CD14-positive monocyte (primary cell): ENCODE measurements around the gene ADI1. TPM values are rescaled to one million over a fixed set of nuclear protein-coding genes. Genes with fewer than 3 reads are reported as not detected.

Experiments
- DNase-seq, 3 donors: peaks; one replicate each; pipeline ENCODE4 v3.0.0-alpha.2; 2011 to 2022
- H2AFZ ChIP-seq: 2 replicates; pipeline ENCODE4 v1.6.0; 2012; ENCODE audit warnings: mild to moderate bottlenecking, low read depth, low read length, inconsistent platforms; ENCODE audit not compliant: insufficient read depth, poor library complexity, severe bottlenecking
- H3K27ac ChIP-seq, 2 donors: 1 replicate in 1 of 2; 2 replicates in 1 of 2; pipeline ENCODE4 v1.5.1; 2012 to 2013; ENCODE audit warnings: low read length in 2 of 2, control low read depth in 1 of 2, inconsistent platforms in 1 of 2, low read depth in 1 of 2, mild to moderate bottlenecking in 1 of 2
- H3K27me3 ChIP-seq, 2 donors: one replicate each; pipeline versions ENCODE4 v1.6.0 to v1.6.1; 2011 to 2013; ENCODE audit warnings: low read length in 2 of 2; ENCODE audit not compliant: control insufficient read depth in 2 of 2, insufficient read depth in 2 of 2
- H3K36me3 ChIP-seq, 2 donors: replicated peaks in 1 of 2; 1 replicate in 1 of 2; 2 replicates in 1 of 2; pipeline versions ENCODE4 v1.5.1 to v1.6.1; 2012 to 2013; ENCODE audit warnings: low read length in 2 of 2, control low read depth in 1 of 2, inconsistent platforms in 1 of 2, mild to moderate bottlenecking in 1 of 2; ENCODE audit not compliant: insufficient read depth in 2 of 2, control insufficient read depth in 1 of 2
- H3K4me1 ChIP-seq, 2 donors: 1 replicate in 1 of 2; 2 replicates in 1 of 2; pipeline versions ENCODE4 v1.5.1 to v1.6.1; 2012 to 2013; ENCODE audit warnings: low read length in 2 of 2, control low read depth in 1 of 2, inconsistent platforms in 1 of 2, mild to moderate bottlenecking in 1 of 2, moderate library complexity in 1 of 2; ENCODE audit not compliant: insufficient read depth in 2 of 2, control insufficient read depth in 1 of 2
- H3K4me2 ChIP-seq: replicated peaks from 2 replicates; pipeline ENCODE3; 2012; ENCODE audit warnings: low read length, moderate library complexity, mild to moderate bottlenecking; ENCODE audit not compliant: poor library complexity, severe bottlenecking; ENCODE audit errors: extremely low read depth
- H3K4me3 ChIP-seq, 3 experiments: fragments of 200-600 bp in 1 of 3; sonication (generic) in 1 of 3; replicated peaks in 1 of 3; 1 replicate in 2 of 3; 2 replicates in 1 of 3; pipeline ENCODE4 v1.5.1; 2011 to 2013; ENCODE audit warnings: low read length in 3 of 3, mild to moderate bottlenecking in 3 of 3, control low read depth in 2 of 3, low read depth in 2 of 3, inconsistent platforms in 1 of 3, moderate library complexity in 1 of 3
- H3K79me2 ChIP-seq: 2 replicates; pipeline ENCODE4 v1.6.0; 2012; ENCODE audit warnings: mild to moderate bottlenecking, control low read depth, inconsistent platforms, low read length, moderate library complexity; ENCODE audit not compliant: insufficient read depth
- H3K9ac ChIP-seq: 2 replicates; pipeline ENCODE4 v1.6.0; 2017; ENCODE audit warnings: low read length, mild to moderate bottlenecking; ENCODE audit not compliant: insufficient read depth, poor library complexity, severe bottlenecking
- H3K9me3 ChIP-seq, 2 donors: replicated peaks in 1 of 2; 1 replicate in 1 of 2; 2 replicates in 1 of 2; pipeline versions ENCODE4 v1.5.1 to v1.6.1; 2012 to 2013; ENCODE audit warnings: low read length in 2 of 2, control low read depth in 1 of 2; ENCODE audit not compliant: control insufficient read depth in 1 of 2, insufficient read depth in 1 of 2
- H4K20me1 ChIP-seq: 2 replicates; pipeline ENCODE4 v1.6.0; 2012; ENCODE audit warnings: mild to moderate bottlenecking, low read length, control low read depth, moderate library complexity; ENCODE audit not compliant: insufficient read depth
- H3K27ac Mint-ChIP-seq, 7 donors: one replicate each; pipeline ENCODE4 v1.8.0; 2020; ENCODE audit warnings: mild to moderate bottlenecking in 7 of 7, mixed read lengths in 7 of 7, moderate library complexity in 6 of 7, inconsistent platforms in 2 of 7
- H3K27me3 Mint-ChIP-seq, 3 donors: one replicate each; pipeline ENCODE4 v1.8.0; 2021 to 2022; ENCODE audit warnings: low read depth in 3 of 3, mild to moderate bottlenecking in 3 of 3, mixed read lengths in 3 of 3, moderate library complexity in 3 of 3, inconsistent platforms in 1 of 3
- H3K36me3 Mint-ChIP-seq, 2 donors: one replicate each; pipeline ENCODE4 v1.8.0; 2020; ENCODE audit warnings: mixed read lengths in 2 of 2, inconsistent platforms in 1 of 2, mild to moderate bottlenecking in 1 of 2
- H3K4me1 Mint-ChIP-seq: one replicate; pipeline ENCODE4 v1.8.0; 2020; ENCODE audit warnings: mild to moderate bottlenecking, mixed read lengths
- H3K4me3 Mint-ChIP-seq, 2 donors: one replicate each; pipeline ENCODE4 v1.8.0; 2020; ENCODE audit warnings: mild to moderate bottlenecking in 2 of 2, mixed read lengths in 2 of 2, moderate library complexity in 1 of 2
- H3K9me3 Mint-ChIP-seq, 7 donors: one replicate each; pipeline ENCODE4 v1.8.0; 2020 to 2022; ENCODE audit warnings: mixed read lengths in 7 of 7, mild to moderate bottlenecking in 6 of 7, moderate library complexity in 6 of 7, inconsistent platforms in 2 of 7
- WGBS: methylation state at CpG from one replicate; pipeline ENCODE4 v1.1.5; 2013; ENCODE audit warnings: missing lambda C conversion rate; ENCODE audit not compliant: insufficient coverage; 5-methylcytosine and 5-hydroxymethylcytosine counted together
- intact Hi-C, 2 donors: fragments of 100-400 bp; cut with micrococcal nuclease; formaldehyde crosslinking; loops; one replicate each; pipeline versions ENCODE4 v1.15.0 to v1.15.1; 2023
- polyA plus RNA-seq, 3 donors: library from polyadenylated mRNA; depleted of rRNA in 1 of 3; unstranded in 2 of 3; stranded (reverse) in 1 of 3; fragments of 300-500 nt in 2 of 3; fragments of >200 nt in 1 of 3; fragmentation: Illumina TruSeq in 2 of 3; gene quantifications; 1 replicate in 2 of 3; 2 replicates in 1 of 3; pipeline ENCODE4 v1.2.3, GENCODE V29; 2012 to 2021
- TF ChIP-seq, protein P1 (sequence below): fragments of 200-600 bp; IDR thresholded peaks from one replicate; pipeline ENCODE4 v1.8.0; 2022; ENCODE audit warnings: antibody characterized with exemption, mild to moderate bottlenecking

The ADI1 gene
- polyA plus RNA-seq, 3 donors = 30.5 to 89.1 (median 79.3) TPM

DNA sequence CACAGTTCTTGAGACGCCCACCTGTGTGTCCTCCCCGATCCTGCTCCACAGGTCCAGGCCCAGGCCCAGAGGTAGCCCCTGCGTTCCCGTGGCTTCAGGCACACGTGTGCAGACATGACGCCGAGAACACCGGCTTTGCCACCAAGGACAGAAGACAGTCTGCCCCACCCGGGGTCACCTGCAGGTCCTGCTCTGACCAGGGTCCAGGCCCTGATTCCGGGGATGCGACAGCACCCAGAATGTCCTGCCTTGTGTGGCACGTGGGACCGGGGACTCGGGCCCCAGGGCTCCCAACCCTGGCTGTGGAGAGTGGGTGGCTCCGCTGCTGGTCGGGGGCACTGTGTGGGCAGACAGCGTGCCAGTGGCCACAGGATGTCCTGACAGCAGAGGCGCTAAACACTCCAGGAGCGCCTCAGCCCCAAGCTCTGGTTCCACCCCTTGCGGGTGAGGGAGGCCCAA, 36.9 kb downstream of the ADI1 start:
- Mint-ChIP-seq H3K4me1 (peaks cover 8% of the 10 kb centered on the region), H3K27me3 (peaks cover 0 to 4% (median 4%) of the 10 kb centered on the region in 3 donors), H3K4me3 (no peak overlapping the region), H3K9me3 (peaks cover 6 to 16% (median 11%) of the 10 kb centered on the region in 7 donors), H3K36me3 (peaks cover 39 to 71% of the 10 kb centered on the region in 2 donors), H3K27ac (no peak overlapping the region)
- Histone ChIP-seq H3K4me2 (no peak overlapping the region), H3K4me3 (no peak overlapping the region), H3K27me3 (no peaks in the 10 kb centered on the region), H3K9ac (no peak overlapping the region), H3K79me2 (no peaks in the 10 kb centered on the region), H3K4me1 (no peaks in the 10 kb centered on the region), H2AFZ (no peak overlapping the region), H3K9me3 (peaks cover 0 to 23% of the 10 kb centered on the region in 2 donors), H3K36me3 (peaks cover 40 to 53% of the 10 kb centered on the region in 2 donors), H4K20me1 (no peaks in the 10 kb centered on the region), H3K27ac (no peak overlapping the region)
- intact Hi-C loops = no loop called here
- TF ChIP-seq, protein P1, sequence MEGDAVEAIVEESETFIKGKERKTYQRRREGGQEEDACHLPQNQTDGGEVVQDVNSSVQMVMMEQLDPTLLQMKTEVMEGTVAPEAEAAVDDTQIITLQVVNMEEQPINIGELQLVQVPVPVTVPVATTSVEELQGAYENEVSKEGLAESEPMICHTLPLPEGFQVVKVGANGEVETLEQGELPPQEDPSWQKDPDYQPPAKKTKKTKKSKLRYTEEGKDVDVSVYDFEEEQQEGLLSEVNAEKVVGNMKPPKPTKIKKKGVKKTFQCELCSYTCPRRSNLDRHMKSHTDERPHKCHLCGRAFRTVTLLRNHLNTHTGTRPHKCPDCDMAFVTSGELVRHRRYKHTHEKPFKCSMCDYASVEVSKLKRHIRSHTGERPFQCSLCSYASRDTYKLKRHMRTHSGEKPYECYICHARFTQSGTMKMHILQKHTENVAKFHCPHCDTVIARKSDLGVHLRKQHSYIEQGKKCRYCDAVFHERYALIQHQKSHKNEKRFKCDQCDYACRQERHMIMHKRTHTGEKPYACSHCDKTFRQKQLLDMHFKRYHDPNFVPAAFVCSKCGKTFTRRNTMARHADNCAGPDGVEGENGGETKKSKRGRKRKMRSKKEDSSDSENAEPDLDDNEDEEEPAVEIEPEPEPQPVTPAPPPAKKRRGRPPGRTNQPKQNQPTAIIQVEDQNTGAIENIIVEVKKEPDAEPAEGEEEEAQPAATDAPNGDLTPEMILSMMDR = no peak
- WGBS = 98% methylated on average over 14 of the region's 20 CpGs
- DNase-seq = no peak

DNA sequence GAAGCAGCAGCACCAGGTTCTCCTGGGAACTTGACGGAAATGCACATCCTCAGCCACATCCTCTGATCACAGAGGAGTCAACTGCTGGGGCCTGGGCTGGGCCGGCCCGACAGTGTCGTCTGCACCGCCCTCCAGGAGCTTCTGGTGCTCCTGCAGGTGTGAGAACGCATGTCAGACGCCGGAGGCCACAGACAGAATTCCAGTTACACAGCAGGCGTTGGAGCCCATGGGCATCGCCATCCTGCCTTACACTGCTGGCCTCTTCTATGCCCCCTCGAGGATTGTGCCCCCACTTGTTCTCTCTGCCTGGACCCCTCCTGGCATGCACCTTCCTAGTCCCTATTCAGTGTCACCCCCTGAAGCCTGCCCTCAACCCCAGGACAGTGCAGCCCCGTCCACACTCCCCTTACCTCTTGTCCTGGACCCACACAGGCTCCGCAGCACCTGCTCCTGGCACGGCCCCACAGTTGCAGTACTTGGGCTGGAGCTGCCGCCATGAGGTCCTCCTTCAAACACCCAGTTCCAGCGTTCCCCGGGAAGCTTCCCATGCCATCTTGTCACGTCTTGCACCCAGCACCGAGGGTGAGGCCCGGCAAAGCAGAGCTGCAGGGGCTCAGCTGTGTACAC, 37.5 kb downstream of the ADI1 start:
- H2AFZ ChIP-seq = no peak overlapping the region
- H3K36me3 ChIP-seq = peaks cover 44 to 56% of the 10 kb centered on the region in 2 donors
- no peak overlapping the region for H3K9ac ChIP-seq
- Mint-ChIP-seq H3K4me3 (no peak overlapping the region), H3K4me1 (peaks cover 8% of the 10 kb centered on the region), H3K27me3 (peaks cover 0 to 4% (median 4%) of the 10 kb centered on the region in 3 donors), H3K36me3 (peaks cover 40 to 72% of the 10 kb centered on the region in 2 donors), H3K9me3 (peaks cover 2 to 13% (median 10%) of the 10 kb centered on the region in 7 donors), H3K27ac (peak overlapping the region in 2 of 7 donors; percentile 3 to 33)
- H3K79me2 ChIP-seq = no peaks in the 10 kb centered on the region
- WGBS = 97% methylated on average over 19 of the region's 20 CpGs
- H3K27me3 ChIP-seq = no peaks in the 10 kb centered on the region
- no peak overlapping the region for H3K4me2 ChIP-seq
- no peak for DNase-seq
- peaks cover 0 to 19% of the 10 kb centered on the region in 2 donors for H3K9me3 ChIP-seq
- no peak overlapping the region for H3K27ac ChIP-seq
- H4K20me1 ChIP-seq = no peaks in the 10 kb centered on the region
- no peaks in the 10 kb centered on the region for H3K4me1 ChIP-seq
- intact Hi-C loops = no loop called here
- TF ChIP-seq, protein P1 = no peak
- H3K4me3 ChIP-seq = no peak overlapping the region
